SHP77 treated with DMSO at 0.1 percent for 48 hours (cell line): ENCODE measurements around the gene CYSLTR2.
A peak's percentile ranks its signal among the peaks of the same experiment; 100 is the strongest.

Source experiments
- DNase-seq: peaks from one replicate; lab custom pipeline; 2025; lab: John Stamatoyannopoulos, UW

CYSLTR2 gene

GRCh38 chr13:48739386-48739964 lies 85.7 kb downstream of the CYSLTR2 start:
- no peak for DNase-seq

- DNase-seq, result no peak
These were observed 87.6 kb downstream of the CYSLTR2 start for GRCh38 chr13:48741377-48741776.

GRCh38 chr13:48746821-48747220 lies 93.1 kb downstream of the CYSLTR2 start:
- DNase-seq, result no peak

GRCh38 chr13:48748681-48749080 lies 95.0 kb downstream of the CYSLTR2 start:
- no peak for DNase-seq

GRCh38 chr13:48749144-48749543 lies 95.4 kb downstream of the CYSLTR2 start:
- DNase-seq, result no peak

- peak; percentile 18 for DNase-seq
These were observed 96.2 kb downstream of the CYSLTR2 start for GRCh38 chr13:48749699-48750473.

GRCh38 chr13:48750588-48751383 lies 97.1 kb downstream of the CYSLTR2 start:
- no peak for DNase-seq

- DNase-seq, result no peak
These were observed 106.9 kb downstream of the CYSLTR2 start for GRCh38 chr13:48760626-48761025.
